Measurements from ENCODE around the gene HLA-DMA.

The HLA-DMA gene

GRCh38 chr6:32932132-32932868, 20.6 kb downstream of the HLA-DMA start:
- DNase-seq (ENCODE audit: low spot score), result no peak

GRCh38 chr6:32931211-32931610, 21.7 kb downstream of the HLA-DMA start:
- DNase-seq (ENCODE audit: low spot score), result no peak

GRCh38 chr6:32922083-32922482, 30.8 kb downstream of the HLA-DMA start:
- no peak for DNase-seq (ENCODE audit: low spot score)

- DNase-seq (ENCODE audit: low spot score), result no peak
These were observed 32.2 kb downstream of the HLA-DMA start for GRCh38 chr6:32920715-32921114.

GRCh38 chr6:32912951-32913350, 39.9 kb downstream of the HLA-DMA start:
- DNase-seq (ENCODE audit: low spot score), result no peak

- DNase-seq (ENCODE audit: low spot score), result no peak
These were observed 44.0 kb downstream of the HLA-DMA start for GRCh38 chr6:32908897-32909296.

- DNase-seq (ENCODE audit: low spot score), result peak; percentile 55
These were observed 46.4 kb downstream of the HLA-DMA start for GRCh38 chr6:32906539-32906938.

- no peak for DNase-seq (ENCODE audit: low spot score)
These were observed 47.8 kb downstream of the HLA-DMA start for GRCh38 chr6:32905078-32905477.

- DNase-seq (ENCODE audit: low spot score), result no peak
These were observed 48.9 kb downstream of the HLA-DMA start for GRCh38 chr6:32903952-32904351.

Measured in SW480 (cell line).